ENCODE results near the gene SNX14.

SNX14 gene

GRCh38 chr6:85610182-85610895, 16.7 kb upstream of the SNX14 start:
- in situ Hi-C loops (cut with MboI; ENCODE audit: low pct_unique_long_range_greater_than_20kb, low sequenced_read_pairs, unreplicated experiment): no loop called here
- no peak for DNase-seq (ENCODE audit: low spot score)
- no peak for TF ChIP-seq CTCF (IDR thresholded peaks at IDR 0.05; ENCODE audit: extremely low read depth, insufficient read depth, missing control alignments)

- TF ChIP-seq CTCF (IDR thresholded peaks at IDR 0.05; ENCODE audit: extremely low read depth, insufficient read depth, missing control alignments): no peak
- in situ Hi-C loops (cut with MboI; ENCODE audit: low pct_unique_long_range_greater_than_20kb, low sequenced_read_pairs, unreplicated experiment): no loop called here
- DNase-seq (ENCODE audit: low spot score): no peak
Measured at GRCh38 chr6:85602100-85602499, 8.4 kb upstream of the SNX14 start.

- in situ Hi-C loops (cut with MboI; ENCODE audit: low pct_unique_long_range_greater_than_20kb, low sequenced_read_pairs, unreplicated experiment): no loop called here
Measured at GRCh38 chr6:85600713-85601313, 7.2 kb upstream of the SNX14 start.

GRCh38 chr6:85594197-85594930, 706 bp upstream of the SNX14 start:
- no peak for TF ChIP-seq CTCF (IDR thresholded peaks at IDR 0.05; ENCODE audit: extremely low read depth, insufficient read depth, missing control alignments)
- in situ Hi-C loops (cut with MboI; ENCODE audit: low pct_unique_long_range_greater_than_20kb, low sequenced_read_pairs, unreplicated experiment): no loop called here
- peak; percentile 29 for DNase-seq (ENCODE audit: low spot score)

More at GRCh38 chr6:85600713-85601313, 7.2 kb upstream of the SNX14 start:
- no peak for TF ChIP-seq CTCF (IDR thresholded peaks at IDR 0.05; ENCODE audit: extremely low read depth, insufficient read depth, missing control alignments)
- DNase-seq (ENCODE audit: low spot score): no peak

- no peak for TF ChIP-seq CTCF (IDR thresholded peaks at IDR 0.05; ENCODE audit: extremely low read depth, insufficient read depth, missing control alignments)
- DNase-seq (ENCODE audit: low spot score): no peak
- in situ Hi-C loops (cut with MboI; ENCODE audit: low pct_unique_long_range_greater_than_20kb, low sequenced_read_pairs, unreplicated experiment): no loop called here
Measured at GRCh38 chr6:85592033-85592432, 1.6 kb downstream of the SNX14 start.

GRCh38 chr6:85591207-85591606, 2.5 kb downstream of the SNX14 start:
- no peak for TF ChIP-seq CTCF (IDR thresholded peaks at IDR 0.05; ENCODE audit: extremely low read depth, insufficient read depth, missing control alignments)
- DNase-seq (ENCODE audit: low spot score): no peak
- in situ Hi-C loops (cut with MboI; ENCODE audit: low pct_unique_long_range_greater_than_20kb, low sequenced_read_pairs, unreplicated experiment): no loop called here

Data from GM13977 (cell line).